SW 1271 (cell line): Measurements from ENCODE around the gene SMIM12.

Experiments used
- DNase-seq, 2 experiments: peaks; one replicate each; lab custom pipeline; 2025; lab: John Stamatoyannopoulos, UW

The SMIM12 gene, protein sequence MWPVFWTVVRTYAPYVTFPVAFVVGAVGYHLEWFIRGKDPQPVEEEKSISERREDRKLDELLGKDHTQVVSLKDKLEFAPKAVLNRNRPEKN

DNA sequence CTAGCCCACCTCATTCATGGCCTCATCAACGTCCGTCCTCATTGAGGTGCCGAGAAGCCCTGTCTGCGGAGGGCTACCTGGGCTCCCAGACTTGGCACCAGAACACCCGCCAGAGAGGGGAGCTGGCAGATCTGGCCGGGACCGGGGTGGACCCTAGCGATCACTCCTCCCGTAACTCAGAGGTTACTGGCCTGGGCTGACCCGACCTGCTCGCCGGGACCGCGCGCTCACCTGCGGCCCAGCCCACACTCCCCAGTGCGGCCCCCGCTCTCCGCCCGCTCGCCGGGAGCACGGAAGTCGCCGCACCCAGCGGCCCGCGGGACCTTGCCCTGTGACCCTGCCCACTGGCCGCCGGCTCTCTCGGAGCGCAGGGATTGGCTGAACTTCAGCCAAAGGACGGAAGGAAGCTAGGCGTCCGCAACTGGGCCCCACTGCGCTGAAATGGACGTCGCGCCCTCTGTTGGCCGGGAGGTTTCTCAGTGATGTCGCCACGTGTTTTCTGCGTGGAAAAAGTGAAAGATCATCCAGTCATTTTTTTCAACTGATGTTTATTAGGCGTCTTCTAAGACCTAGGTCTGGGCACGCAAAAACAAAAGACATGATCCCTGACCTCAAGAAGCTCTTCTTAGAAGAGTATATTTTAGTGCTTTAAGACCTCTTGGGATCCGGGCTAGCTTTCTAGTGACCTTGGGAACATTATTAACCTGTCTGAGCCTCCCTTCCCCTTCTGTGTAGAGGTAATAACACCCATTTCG lies at the start of gene SMIM12:
TSS of gene SMIM12 (minus strand) at position 304 of the 755 bp plus-strand sequence. CDS start 3,772 bp downstream, outside the sequence.
- DNase-seq, result peak; percentile 73 to 84

DNA sequence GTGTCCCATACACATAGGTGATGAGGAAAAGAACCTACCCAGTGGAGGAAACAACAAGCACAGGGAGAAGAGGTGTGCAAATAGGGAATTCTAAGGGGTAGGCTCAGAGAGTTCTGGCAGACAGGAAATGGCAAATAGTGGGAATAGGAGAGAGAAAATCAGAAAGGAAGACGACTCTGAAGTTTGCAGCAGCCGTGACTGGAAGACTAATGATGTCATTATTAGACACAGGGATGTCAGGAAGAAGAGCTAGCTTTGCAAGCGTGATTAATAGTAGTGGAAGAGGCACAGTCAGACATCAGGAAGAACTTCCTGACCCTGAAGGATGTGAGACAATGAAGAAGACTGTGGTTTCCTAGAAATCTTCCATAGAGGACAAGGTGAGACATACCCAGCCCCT lies 48.8 kb upstream of the SMIM12 start:
- DNase-seq, result no peak

DNA sequence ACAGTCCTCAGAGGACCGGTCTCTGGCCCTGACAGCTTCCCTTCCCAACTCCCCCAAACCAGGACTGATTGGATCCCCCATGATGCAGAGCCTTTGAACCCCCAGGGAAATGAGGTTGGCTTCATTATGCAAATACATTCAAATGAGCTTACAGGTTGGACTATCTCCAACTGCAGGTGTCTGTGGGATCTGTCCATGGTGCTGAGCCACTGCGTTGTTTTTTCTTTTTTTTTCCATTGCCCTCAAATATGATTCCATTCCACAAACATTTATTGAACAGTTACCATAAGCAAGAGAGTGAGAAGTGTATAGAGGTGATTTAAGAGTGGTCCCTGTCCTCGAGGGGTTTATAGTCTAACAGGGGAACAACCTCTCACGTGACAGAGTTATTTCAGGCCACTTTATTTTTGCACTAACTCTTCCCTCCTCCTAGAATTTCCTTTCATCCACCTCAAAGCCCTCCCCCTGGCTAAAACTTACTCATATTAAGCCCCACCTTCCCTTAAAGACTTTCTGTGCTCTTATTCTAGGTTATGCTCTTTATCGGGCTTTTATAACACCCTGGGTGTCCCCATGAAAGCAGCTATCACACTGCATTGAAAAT lies 48.0 kb upstream of the SMIM12 start:
- no peak for DNase-seq

DNA sequence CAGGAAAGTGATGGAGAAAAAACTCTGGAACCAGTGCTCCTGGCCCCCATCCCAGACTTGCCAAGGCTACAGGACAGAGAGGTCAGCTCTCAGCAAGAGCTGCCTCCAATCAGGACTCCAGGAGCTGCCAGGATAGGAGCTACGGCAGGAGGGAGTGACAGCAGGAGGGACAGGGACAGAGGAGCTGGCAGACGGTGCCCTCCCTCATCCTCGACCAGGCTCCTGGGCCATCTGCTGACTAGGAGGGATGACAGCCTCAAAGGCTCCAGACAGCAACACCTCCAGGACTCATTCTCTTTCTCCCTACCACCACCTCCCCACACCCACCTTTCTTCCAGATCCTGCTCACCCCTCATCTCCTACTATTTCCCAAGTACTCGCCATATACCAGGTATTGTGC lies 47.2 kb upstream of the SMIM12 start:
- no peak for DNase-seq

DNA sequence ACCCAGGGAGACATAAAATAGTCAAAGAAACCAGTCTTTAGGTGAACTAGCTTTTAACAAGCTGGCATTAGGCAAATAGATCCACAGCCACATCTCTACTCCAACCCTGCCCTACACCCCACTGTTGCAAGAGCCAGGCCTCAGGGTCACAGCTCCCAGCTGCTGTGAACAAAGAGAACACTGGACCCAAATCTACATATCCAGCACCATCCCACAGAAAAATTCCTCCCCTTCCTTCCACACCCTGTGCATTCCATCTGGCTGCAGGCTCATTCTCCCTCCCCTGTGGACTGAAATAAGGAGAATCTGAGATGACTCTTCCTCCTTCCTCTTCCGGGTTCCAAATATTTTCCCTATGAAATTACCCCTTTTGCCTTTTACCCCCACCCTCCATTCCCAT lies 46.7 kb upstream of the SMIM12 start:
- no peak for DNase-seq

DNA sequence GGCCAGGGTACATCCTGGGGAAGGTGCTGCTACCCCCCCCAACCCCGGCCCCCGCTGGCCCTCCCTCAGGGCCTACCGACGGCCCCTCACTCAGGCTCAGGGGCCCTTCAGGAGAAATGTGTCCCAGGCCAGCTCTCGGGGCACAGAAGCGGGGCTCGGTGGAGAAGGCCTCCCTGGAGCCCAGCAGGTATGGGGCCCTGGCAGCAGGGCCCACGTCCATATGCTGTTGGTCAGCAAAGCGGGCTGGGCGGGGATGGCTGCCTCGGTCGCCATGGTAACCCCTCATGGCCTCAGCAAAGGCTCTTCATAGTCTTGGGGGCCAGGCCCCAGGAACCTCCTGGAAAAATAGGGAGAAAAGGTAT lies 45.5 kb upstream of the SMIM12 start:
- DNase-seq, result no peak

DNA sequence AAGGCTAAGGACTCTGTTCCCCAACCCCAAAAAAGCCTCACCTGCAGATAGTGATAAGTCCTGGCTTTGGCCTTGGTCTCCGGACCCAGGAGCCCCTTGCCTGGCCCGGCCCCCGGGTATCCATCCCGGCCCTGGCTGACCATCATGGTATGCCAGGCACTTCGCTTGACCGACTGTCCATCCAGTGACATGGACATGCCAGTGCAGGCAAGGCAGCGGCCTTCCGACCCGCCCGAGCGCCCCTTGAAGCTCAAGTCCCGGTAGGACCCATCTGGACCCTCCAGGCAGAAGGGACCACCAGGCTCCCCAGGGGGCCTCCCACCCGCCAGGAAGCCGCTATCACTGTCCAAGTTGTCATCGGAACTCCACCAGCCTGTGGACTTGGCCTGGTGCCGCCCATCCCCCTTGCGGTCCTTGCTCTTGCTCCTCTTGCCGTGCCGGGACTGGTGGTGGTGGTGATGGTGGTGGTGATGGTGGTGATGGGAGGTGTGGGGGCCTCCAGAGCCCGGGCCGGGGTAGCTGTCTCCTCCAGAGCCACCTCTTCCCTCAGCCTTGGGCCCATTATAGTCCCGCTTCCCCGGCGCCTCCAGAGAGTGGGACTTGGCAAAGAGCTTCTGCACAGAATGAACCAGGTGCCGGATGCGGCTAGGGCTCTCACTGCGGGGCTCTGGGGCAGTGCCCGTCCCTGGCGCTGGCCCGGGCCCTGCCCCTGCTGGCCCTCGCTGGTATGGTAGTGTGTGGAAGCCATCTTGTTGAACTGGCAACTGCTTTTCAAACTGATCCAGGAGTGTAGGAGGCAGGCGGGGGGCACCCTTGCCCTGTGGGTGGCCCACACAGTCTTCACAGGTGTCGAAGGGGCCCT lies 44.9 kb upstream of the SMIM12 start:
- no peak for DNase-seq

DNA sequence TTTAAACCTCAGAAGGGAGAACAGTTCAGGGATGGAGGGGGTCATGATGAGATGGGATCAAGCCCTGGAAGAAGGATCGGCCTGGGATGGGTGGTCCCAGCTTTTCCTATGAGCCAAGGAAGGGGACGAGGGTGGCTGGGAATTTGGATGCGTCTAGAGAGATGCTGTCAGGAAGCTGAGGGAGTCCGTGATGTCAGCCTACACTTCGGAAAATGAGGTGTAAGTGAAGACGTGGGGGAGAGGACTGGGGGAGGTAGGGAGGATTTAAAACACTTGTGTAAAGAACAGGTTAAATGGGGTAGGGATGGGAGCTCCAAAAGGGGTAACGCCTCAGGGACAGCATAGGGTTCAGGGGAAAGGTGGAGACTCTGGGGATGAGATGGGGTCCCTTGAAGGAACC lies 42.4 kb upstream of the SMIM12 start:
- no peak for DNase-seq

DNA sequence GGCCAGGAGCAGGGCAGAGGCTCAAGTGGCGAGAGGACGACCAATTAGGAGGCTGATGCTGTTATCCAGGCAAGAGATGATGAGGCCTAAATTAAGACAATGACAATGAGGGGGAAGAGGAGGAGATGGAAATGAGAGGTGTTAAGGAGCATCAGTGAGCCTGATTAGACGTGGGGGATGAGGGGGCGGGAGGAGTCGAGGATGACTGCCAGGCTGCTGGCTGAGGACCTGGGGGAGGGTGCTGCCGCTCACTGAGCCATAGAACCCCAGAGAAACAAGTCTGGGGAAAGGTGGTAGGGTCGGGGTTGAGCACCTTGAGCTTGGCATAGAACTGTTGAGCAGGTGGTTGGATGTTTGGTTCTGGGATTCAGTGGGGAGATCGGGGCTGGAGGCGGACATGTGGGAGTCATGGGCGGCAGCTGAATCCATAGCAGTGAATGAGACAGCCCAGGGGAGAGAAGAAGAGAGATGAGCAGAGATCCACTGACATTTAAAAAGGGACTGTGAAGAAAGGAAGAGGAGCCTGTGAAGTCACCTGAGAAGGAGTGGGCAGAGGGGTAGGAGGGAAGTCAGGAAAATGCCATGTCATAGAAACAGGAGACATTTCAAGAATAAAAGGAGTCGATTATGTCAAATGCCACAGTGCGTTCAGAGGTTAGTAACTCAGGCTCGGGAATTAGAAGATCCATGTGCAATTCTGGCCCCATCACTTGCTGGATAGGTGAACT lies 41.4 kb upstream of the SMIM12 start:
- no peak for DNase-seq

DNA sequence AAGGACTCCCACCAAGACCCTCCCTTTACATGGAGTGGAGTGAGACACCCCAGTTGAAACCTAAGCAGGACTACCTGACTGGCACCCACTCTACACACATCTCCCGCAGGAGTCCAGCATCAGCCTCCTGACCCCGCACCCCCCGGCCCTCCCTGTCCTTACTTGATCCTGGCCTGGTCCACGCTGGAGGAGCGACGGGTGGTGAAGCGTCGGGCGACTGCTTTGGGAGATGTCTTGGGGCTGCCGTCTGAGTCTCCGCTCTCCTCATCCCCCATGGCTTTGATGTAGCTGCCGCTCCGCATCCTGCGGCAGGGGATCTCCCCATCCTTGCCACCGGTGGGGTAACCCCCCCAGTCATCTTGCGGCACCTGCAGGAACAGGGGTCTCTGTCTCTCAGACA lies 40.4 kb upstream of the SMIM12 start:
- DNase-seq, result no peak

DNA sequence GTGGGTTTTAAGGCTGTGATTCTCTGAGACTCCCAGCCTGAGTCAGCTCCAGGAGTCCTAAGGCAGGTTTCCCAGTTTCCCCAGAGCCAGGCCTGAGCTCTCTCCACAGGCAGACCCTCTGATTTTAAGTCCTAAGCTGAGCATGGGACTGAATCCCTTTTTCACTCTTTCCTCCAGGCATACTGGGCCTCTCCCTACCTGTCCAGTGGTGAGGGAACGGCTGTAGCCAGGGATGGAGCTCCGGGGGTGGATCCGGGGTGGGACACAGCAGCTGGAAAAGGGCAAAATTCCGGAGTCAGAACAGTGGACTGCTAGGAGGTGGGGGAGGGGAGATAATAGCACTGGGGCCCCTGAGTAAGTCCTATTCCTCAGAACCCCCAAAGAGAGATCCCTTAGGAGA lies 39.9 kb upstream of the SMIM12 start:
- no peak for DNase-seq

DNA sequence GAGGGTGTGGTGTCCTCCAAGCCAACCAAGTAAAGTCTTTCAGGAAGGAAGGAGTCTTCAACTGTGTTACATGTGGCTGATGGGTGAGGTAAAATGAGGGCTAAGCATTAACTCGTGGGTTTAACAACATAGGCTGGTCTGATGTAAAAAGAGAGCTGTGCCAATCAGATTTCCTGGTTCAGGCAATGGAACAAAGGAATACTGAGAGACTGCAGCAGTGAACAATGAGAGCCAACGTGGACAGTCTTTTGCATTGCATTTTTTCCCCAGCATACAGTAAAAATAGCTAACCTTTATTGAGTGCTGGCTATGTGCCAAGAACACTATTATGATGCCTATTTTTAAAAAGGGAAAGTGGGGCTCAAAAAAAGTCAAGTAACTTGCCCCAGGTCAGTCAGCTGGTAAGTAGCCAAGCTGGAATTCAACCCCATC lies 38.8 kb upstream of the SMIM12 start:
- no peak for DNase-seq

DNA sequence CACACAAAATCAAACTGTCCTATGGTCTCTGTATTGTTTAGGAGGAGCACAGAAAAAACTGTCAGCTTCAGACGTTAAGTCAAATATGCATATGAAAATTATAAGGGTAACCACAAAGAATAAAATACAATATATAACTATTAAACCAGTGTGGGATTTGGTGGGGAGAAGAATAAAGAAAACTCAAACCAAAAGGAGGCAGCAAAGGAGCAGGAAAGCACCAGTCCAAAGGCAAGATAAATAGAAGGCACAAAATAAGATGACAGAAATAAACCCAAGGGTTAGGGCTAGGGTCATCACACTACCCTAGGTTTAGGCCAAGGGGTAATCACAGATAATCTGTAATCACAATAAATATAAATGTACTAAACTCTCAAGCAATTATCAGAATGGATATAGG lies 37.1 kb upstream of the SMIM12 start:
- DNase-seq, result no peak

DNA sequence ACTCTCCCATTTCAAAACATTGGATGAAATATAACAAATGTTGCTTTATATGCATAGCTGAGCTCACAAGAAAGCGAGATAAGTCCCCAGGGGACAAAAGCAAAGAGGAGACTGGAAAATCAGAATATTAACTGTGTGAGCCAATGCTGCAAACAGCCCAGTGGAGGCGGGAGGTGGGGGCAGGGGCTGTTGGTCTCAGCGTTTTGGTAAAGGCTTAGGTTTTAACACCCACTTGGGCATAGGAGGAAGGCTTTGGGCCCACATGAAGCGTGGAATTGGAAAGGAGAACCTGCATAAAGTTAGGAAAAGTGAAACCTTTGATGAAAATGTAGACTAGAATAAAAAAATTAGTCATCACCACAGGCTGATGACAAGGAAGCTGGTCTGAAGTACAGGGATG lies 30.2 kb upstream of the SMIM12 start:
- no peak for DNase-seq

DNA sequence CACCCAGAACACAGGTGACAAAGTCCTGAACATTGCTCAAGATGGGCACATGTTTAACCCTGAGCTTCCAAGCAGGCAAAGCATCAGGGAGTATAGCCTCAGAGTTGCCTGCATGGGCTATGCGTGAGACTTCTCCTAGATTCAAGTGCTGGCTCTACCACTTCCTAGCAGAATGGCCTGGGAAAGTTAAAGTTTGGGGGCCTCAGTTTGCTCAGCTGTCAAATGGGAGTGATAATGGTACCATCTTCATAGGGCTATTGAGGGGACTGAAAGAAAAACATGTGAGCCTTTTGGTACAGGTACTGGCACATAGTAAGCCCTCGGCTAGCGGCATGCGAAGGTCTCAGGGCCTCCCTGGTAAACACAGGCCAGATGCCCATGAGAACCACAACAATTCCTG lies 28.0 kb upstream of the SMIM12 start:
- no peak for DNase-seq

DNA sequence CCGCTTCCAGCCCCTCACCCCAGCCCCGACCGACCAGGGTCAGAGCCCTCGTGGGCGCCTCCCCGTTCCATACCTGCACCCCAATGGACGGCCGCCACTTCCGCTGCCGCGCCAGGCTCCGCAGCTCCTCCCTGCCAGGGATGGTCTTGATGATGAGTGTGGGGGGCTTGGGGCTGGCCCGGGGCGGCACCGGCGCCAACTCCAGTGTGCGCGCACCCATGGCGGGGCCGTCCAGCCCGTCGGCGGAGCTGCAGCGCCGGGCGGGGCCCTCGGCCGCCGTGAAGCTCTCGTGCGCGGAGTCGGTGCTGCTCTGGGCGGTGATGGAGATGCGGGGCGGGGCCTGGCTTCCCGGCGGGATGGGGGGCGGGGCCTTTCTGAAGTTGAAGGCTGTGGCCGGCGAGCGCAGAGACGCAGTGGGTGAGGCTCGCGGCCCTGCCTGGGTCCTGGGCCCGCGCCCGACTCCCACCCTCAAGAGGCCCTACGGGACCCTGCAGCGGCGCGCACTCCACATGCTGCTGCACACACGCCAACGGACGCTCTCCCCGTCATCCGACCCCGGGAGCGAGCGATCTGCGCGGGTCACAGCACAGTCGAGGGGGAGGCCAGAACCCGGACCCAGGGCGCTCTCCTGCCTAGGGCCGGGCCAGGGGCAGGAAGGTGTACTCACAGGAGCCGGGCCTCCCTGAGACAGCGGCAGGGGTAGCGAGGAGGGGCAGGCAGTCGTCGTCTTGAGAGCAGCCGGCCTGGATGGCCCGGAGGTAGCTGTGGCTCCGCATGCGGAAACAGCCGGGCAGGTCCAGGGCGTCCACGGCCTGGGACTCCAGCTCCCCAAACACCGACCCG lies 26.1 kb upstream of the SMIM12 start:
- DNase-seq, result no peak

DNA sequence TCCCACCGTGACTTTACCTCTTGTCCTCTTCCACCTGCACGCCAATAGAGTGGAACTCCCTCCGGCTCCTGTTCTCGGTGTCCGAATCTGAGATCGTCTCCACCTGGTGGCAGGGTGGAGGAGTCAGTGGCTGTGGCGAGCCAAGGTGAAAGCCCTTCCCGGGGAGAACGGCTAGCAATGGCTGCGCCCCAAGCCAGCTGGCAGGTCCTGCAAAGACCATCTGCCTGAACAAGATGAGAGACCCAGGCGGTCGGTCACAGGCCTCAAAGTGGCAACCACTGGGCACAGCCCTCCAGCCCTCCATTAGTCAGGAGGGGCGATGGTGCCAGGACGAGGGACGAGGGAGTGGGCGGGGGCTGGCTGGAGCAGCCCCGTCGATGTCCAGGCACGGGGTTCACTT lies 25.4 kb upstream of the SMIM12 start:
- DNase-seq, result no peak

DNA sequence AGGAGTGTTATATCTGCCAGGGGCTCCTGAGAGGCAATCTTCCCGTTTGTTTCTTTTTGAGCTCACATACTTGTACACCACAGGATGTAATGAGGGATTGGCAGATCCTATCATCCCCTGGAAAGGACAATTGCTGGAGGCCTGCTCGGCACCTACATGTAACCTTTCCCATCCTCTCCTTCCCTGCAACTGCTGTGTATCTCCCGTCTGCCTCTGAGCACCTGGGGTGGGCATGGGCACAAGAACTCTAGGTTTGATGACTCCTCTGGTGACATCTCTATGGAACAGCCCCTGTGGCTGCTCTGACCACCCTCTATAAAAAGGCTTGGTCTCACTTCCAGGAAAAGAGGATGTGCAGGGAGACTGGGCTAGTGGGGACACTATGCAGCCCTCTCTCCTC lies 25.0 kb upstream of the SMIM12 start:
- DNase-seq, result no peak

DNA sequence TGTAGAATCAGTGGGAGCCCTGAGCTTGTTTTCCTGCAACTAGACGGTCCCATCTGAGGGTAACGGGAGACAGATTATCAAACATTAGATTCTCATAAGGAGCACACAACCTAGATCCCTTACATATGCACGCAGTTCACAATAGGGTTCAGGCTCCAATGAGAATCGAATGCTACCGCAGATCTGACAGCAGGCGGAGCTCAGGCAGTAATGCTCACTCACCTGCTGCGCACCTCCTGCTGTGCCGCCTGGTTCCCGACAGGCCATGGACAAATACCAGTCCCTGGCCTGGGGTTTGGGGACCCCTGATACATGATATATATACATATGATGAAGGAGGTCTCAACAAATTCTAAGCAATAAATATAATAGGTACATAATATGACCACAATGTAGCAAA lies 19.7 kb upstream of the SMIM12 start:
- DNase-seq, result no peak

DNA sequence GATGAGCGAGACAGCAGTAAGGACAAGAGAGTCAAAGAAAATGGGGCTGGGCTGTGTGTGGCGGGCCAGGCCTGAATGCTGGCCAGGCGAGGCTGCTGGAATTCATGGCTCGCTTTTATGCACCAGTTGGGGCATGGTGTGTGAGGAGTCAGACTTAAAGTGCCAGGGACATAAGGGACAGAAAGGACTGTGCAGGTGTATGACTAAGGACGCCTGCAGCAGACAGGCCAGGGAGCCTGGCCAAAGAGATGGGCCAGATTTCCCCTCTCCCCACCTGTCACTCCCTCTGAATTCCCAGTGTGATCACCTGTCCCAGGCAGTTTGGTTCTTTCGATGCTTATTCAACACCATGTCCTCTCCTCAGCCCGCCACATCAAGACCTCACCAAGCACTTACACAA lies 16.9 kb upstream of the SMIM12 start:
- DNase-seq, result no peak

DNA sequence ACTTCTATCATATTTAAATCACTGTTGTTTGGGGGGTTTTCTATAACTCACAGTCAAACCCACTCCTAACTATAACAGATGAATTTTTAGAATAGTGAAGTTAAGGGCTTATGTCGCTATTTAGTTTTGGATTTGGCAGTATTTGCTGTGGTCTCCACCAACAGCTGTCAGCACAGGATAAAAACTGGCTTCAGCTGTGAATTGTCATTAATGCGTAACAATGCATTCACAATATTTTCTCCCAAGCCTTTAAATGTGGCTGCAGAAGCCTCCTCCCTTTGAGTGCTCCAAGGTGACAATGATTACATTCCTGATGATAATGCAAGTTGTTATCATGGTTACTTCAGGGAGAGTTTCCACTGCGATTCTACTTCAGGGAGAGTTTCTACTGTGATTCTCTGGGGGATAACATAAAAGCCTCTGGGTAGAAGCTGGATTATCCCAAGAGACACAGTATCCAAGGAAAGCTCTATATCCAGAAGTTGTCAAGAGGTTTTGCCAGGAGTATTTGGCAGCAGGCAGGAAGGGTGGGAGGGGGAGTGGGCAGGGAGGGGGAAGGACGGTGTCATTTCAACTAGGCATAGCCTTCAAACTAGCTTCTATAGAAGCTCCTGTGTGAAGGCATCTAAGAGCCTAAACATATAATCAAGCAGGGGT lies 14.9 kb upstream of the SMIM12 start:
- no peak for DNase-seq
